Measurements from ENCODE around the gene TASP1. TPM values are rescaled to one million over a fixed set of nuclear protein-coding genes. Genes with fewer than 3 reads are reported as not detected.

TASP1 gene
- total RNA-seq, 6 experiments from 2014 or later = 2.5 to 6.1 (median 4.3) TPM

GRCh38 chr20:13515291-13515690, 123.4 kb downstream of the TASP1 start:
- 100% methylated on average over 1 of the region's 1 CpG for WGBS (ENCODE audit: insufficient coverage, low coverage, low lambda C conversion rate, missing lambda C conversion rate)
- H3K4me3 ChIP-seq = no peak overlapping the region
- TF ChIP-seq POLR2A (IDR thresholded peaks at IDR 0.05) = no peak
- TF ChIP-seq CTCF (IDR thresholded peaks at IDR 0.05) = no peak
- no peaks in the 10 kb centered on the region for H3K36me3 ChIP-seq
- no peaks in the 10 kb centered on the region for H3K27me3 ChIP-seq
- intact Hi-C loops (cut with DNase I) = no loop called here
- H3K9me3 ChIP-seq = no peaks in the 10 kb centered on the region
- ATAC-seq (no peak), DNase-seq (no peak)
- H3K4me1 ChIP-seq = no peaks in the 10 kb centered on the region
- H3K27ac ChIP-seq = no peak overlapping the region

- H3K4me3 ChIP-seq = no peak overlapping the region
- no peak overlapping the region for H3K27ac ChIP-seq
- H3K4me1 ChIP-seq = no peaks in the 10 kb centered on the region
- DNase-seq = no peak
- peaks cover 0 to 4% (median 0%) of the 10 kb centered on the region in 4 donors for H3K9me3 ChIP-seq
- intact Hi-C loops (cut with DNase I) = no loop called here
- WGBS (ENCODE audit: insufficient coverage, low coverage, low lambda C conversion rate, missing lambda C conversion rate) = 91% methylated on average over 6 of the region's 6 CpGs
- no peak for TF ChIP-seq CTCF (IDR thresholded peaks at IDR 0.05)
- TF ChIP-seq POLR2A (IDR thresholded peaks at IDR 0.05) = no peak
- no peaks in the 10 kb centered on the region for H3K36me3 ChIP-seq
- ATAC-seq = no peak
- H3K27me3 ChIP-seq = no peaks in the 10 kb centered on the region
Measured at GRCh38 chr20:13510837-13511488, 127.8 kb downstream of the TASP1 start.

- TF ChIP-seq POLR2A (IDR thresholded peaks at IDR 0.05) = no peak
- TF ChIP-seq CTCF (IDR thresholded peaks at IDR 0.05) = no peak
- no peak for DNase-seq
- Histone ChIP-seq H3K27ac (no peak overlapping the region), H3K27me3 (no peaks in the 10 kb centered on the region), H3K36me3 (no peaks in the 10 kb centered on the region), H3K9me3 (peaks cover 0 to 4% (median 0%) of the 10 kb centered on the region in 4 donors), H3K4me3 (no peak overlapping the region), H3K4me1 (no peaks in the 10 kb centered on the region)
- ATAC-seq = no peak
- intact Hi-C loops (cut with DNase I) = no loop called here
- WGBS (ENCODE audit: insufficient coverage, low coverage, low lambda C conversion rate, missing lambda C conversion rate) = 67% methylated on average over 3 of the region's 3 CpGs
Measured at GRCh38 chr20:13507646-13508045, 131.1 kb downstream of the TASP1 start.

- no peak for ATAC-seq
- no peaks in the 10 kb centered on the region for H3K36me3 ChIP-seq
- WGBS (ENCODE audit: insufficient coverage, low coverage, low lambda C conversion rate, missing lambda C conversion rate) = 91% methylated on average over 3 of the region's 3 CpGs
- H3K27me3 ChIP-seq = no peaks in the 10 kb centered on the region
- no peaks in the 10 kb centered on the region for H3K4me1 ChIP-seq
- intact Hi-C loops (cut with DNase I) = no loop called here
- no peak for DNase-seq
- peaks cover 0 to 8% (median 4%) of the 10 kb centered on the region in 4 donors for H3K9me3 ChIP-seq
- TF ChIP-seq POLR2A (IDR thresholded peaks at IDR 0.05) = no peak
- no peak for TF ChIP-seq CTCF (IDR thresholded peaks at IDR 0.05)
- H3K27ac ChIP-seq = no peak overlapping the region
- no peak overlapping the region for H3K4me3 ChIP-seq
Measured at GRCh38 chr20:13501500-13501899, 137.2 kb downstream of the TASP1 start.

- no peak for DNase-seq
- TF ChIP-seq CTCF (IDR thresholded peaks at IDR 0.05) = no peak
- no peak overlapping the region for H3K27ac ChIP-seq
- no peaks in the 10 kb centered on the region for H3K36me3 ChIP-seq
- no peaks in the 10 kb centered on the region for H3K9me3 ChIP-seq
- no peaks in the 10 kb centered on the region for H3K27me3 ChIP-seq
- no peak overlapping the region for H3K4me3 ChIP-seq
- ATAC-seq = no peak
- intact Hi-C loops (cut with DNase I) = no loop called here
- H3K4me1 ChIP-seq = peaks cover 0 to 7% (median 0%) of the 10 kb centered on the region in 4 donors
Measured at GRCh38 chr20:13494019-13494418, 144.7 kb downstream of the TASP1 start.
